GM23338 (cell line): ENCODE data around the gene UGT1A10. TPM values are rescaled to one million over a fixed set of nuclear protein-coding genes. Genes with fewer than 3 reads are reported as not detected.

Experiments
- ATAC-seq: fragments of 200-7000 bp; cut with Tn5 transposase; 3 replicates; pipeline ENCODE4 v1.9.1; 2020
- DNase-seq: peaks from one replicate; pipeline ENCODE4 v3.0.0-alpha.2; 2015; ENCODE audit warnings: low spot score
- H2AFZ ChIP-seq: fragments of 200-600 bp; sonication (generic); 2 replicates; pipeline ENCODE4 v1.8.0; 2016; ENCODE audit warnings: antibody characterized with exemption, mild to moderate bottlenecking, moderate library complexity
- H3F3A ChIP-seq: fragments of 200-600 bp; sonication (generic); replicated peaks from 2 replicates; pipeline ENCODE4 v1.8.0; 2017; ENCODE audit warnings: antibody characterized with exemption, mixed run types, low read depth
- H3K27ac ChIP-seq: fragments of 200-600 bp; sonication (generic); 2 replicates; pipeline ENCODE4 v1.6.1; 2016; ENCODE audit warnings: low read depth
- H3K27me3 ChIP-seq: fragments of 200-600 bp; sonication (generic); 2 replicates; pipeline ENCODE4 v1.8.0; 2016; ENCODE audit warnings: mild to moderate bottlenecking, mixed run types, moderate library complexity; ENCODE audit not compliant: insufficient read depth
- H3K36me3 ChIP-seq: fragments of 200-600 bp; sonication (generic); 2 replicates; pipeline ENCODE4 v1.8.0; 2016; ENCODE audit warnings: mild to moderate bottlenecking; ENCODE audit not compliant: insufficient read depth
- H3K4me1 ChIP-seq: fragments of 200-600 bp; sonication (generic); 2 replicates; pipeline ENCODE4 v1.8.0; 2016; ENCODE audit warnings: mild to moderate bottlenecking, moderate library complexity; ENCODE audit not compliant: insufficient read depth
- H3K4me2 ChIP-seq: fragments of 200-600 bp; sonication (generic); 2 replicates; pipeline ENCODE4 v1.7.1; 2017; ENCODE audit warnings: mixed run types
- H3K4me3 ChIP-seq: fragments of 200-600 bp; sonication (generic); 2 replicates; pipeline ENCODE4 v1.6.1; 2016; ENCODE audit warnings: mixed run types
- H3K79me2 ChIP-seq: fragments of 200-600 bp; sonication (generic); replicated peaks from 2 replicates; pipeline ENCODE4 v1.8.0; 2017; ENCODE audit warnings: mild to moderate bottlenecking; ENCODE audit not compliant: insufficient read depth
- H3K9me2 ChIP-seq: fragments of 200-600 bp; sonication (generic); 2 replicates; pipeline ENCODE4 v1.8.0; 2017; ENCODE audit not compliant: insufficient read depth
- H4K20me1 ChIP-seq: fragments of 200-600 bp; sonication (generic); replicated peaks from 2 replicates; pipeline ENCODE4 v1.8.0; 2017; ENCODE audit warnings: mild to moderate bottlenecking; ENCODE audit not compliant: insufficient read depth
- H3K27ac Mint-ChIP-seq: 2 replicates; pipeline ENCODE4 v1.8.0; 2020; ENCODE audit warnings: inconsistent platforms, mild to moderate bottlenecking, moderate library complexity, mixed read lengths
- H3K27me3 Mint-ChIP-seq: 3 replicates; pipeline ENCODE4 v1.8.0; 2022; ENCODE audit warnings: low read depth, mild to moderate bottlenecking, moderate library complexity, mixed read lengths, inconsistent platforms; ENCODE audit not compliant: insufficient read depth, poor library complexity
- H3K36me3 Mint-ChIP-seq: 3 replicates; pipeline ENCODE4 v1.8.0; 2021; ENCODE audit warnings: low read depth, mild to moderate bottlenecking, inconsistent platforms, moderate library complexity, mixed read lengths
- H3K4me1 Mint-ChIP-seq: 3 replicates; pipeline ENCODE4 v1.8.0; 2020; ENCODE audit warnings: mild to moderate bottlenecking, inconsistent platforms, mixed read lengths
- H3K4me3 Mint-ChIP-seq: 3 replicates; pipeline ENCODE4 v1.8.0; 2021; ENCODE audit warnings: moderate library complexity, mild to moderate bottlenecking, inconsistent platforms, mixed read lengths
- H3K9me3 Mint-ChIP-seq: 3 replicates; pipeline ENCODE4 v1.8.0; 2020; ENCODE audit warnings: moderate library complexity, mild to moderate bottlenecking, inconsistent platforms, mixed read lengths
- CREB1 ChIP-seq: fragments of 250-450 bp; sonication (Bioruptor Pico); IDR thresholded peaks from 2 replicates; pipeline ENCODE4 v1.5.0; 2020; ENCODE audit warnings: low read depth, mild to moderate bottlenecking, moderate library complexity
- ETS1 ChIP-seq: IDR thresholded peaks from 2 replicates; pipeline ENCODE4 v1.6.1; 2016; ENCODE audit warnings: antibody characterized with exemption
- EZH2 ChIP-seq: fragments of 200-600 bp; sonication (generic); IDR thresholded peaks from one replicate; pipeline ENCODE4 v1.8.0; 2017; ENCODE audit warnings: antibody characterized with exemption, mild to moderate bottlenecking, low read depth; ENCODE audit not compliant: unreplicated experiment
- EZH2phosphoT487 ChIP-seq: fragments of 200-600 bp; sonication (generic); IDR thresholded peaks from one replicate; pipeline ENCODE4 v1.8.1; 2018; ENCODE audit warnings: antibody characterized with exemption; ENCODE audit not compliant: unreplicated experiment
- JUNB ChIP-seq: IDR thresholded peaks from one replicate; pipeline ENCODE4 v1.6.1; 2016; ENCODE audit warnings: antibody characterized with exemption; ENCODE audit not compliant: unreplicated experiment
- NANOG ChIP-seq: IDR thresholded peaks from 2 replicates; pipeline ENCODE4 v1.6.1; 2016; ENCODE audit warnings: antibody characterized with exemption, borderline replicate concordance
- POLR2AphosphoS5 ChIP-seq: IDR thresholded peaks from 2 replicates; pipeline ENCODE4 v1.6.1; 2016; ENCODE audit warnings: antibody characterized with exemption, low read depth
- REST ChIP-seq: IDR thresholded peaks from one replicate; pipeline ENCODE4 v1.6.1; 2018; ENCODE audit warnings: antibody characterized with exemption; ENCODE audit not compliant: unreplicated experiment
- STAT1 ChIP-seq: IDR thresholded peaks from one replicate; pipeline ENCODE4 v1.6.1; 2016; ENCODE audit warnings: antibody characterized with exemption; ENCODE audit not compliant: unreplicated experiment
- ZNF114 ChIP-seq: fragments of 250-450 bp; sonication (Bioruptor Pico); IDR thresholded peaks from 2 replicates; pipeline ENCODE4 v1.5.0; 2020; ENCODE audit warnings: mild to moderate bottlenecking, moderate library complexity
- ZNF331 ChIP-seq: fragments of 250-450 bp; sonication (Bioruptor Pico); IDR thresholded peaks from 2 replicates; pipeline ENCODE4 v1.5.0; 2020; ENCODE audit warnings: low read depth, mild to moderate bottlenecking, moderate library complexity
- polyA plus RNA-seq: library from polyadenylated mRNA; unstranded; fragments of >200 nt; fragmentation: Nextera tagmentation; extraction: Ambion mirVana; gene quantifications from 2 replicates; pipeline ENCODE4 v1.2.1, GENCODE V29; 2016
- total RNA-seq: library from RNA; depleted of rRNA; stranded (reverse); fragments of >200 nt; shearing (Covaris generic); gene quantifications from 2 replicates; pipeline ENCODE4 v1.2.3, GENCODE V29; 2014
- TF ChIP-seq, protein P1 (sequence below), 2 experiments: fragments of 200-600 bp in 1 of 2; sonication (generic) in 1 of 2; conservative IDR thresholded peaks; 2 replicates each; pipeline versions ENCODE4 v1.5.1 to v1.6.1; 2016 to 2017; ENCODE audit warnings: antibody characterized with exemption in 2 of 2, low read depth in 2 of 2, mild to moderate bottlenecking in 2 of 2, moderate library complexity in 1 of 2
- TF ChIP-seq, protein P2 (sequence below): fragments of 250-450 bp; sonication (Bioruptor Pico); IDR thresholded peaks from 2 replicates; pipeline ENCODE4 v1.5.0; 2020; ENCODE audit warnings: mild to moderate bottlenecking, moderate library complexity

The UGT1A10 gene
- total and polyA plus RNA-seq, 2 experiments from 2014 or later = not detected

DNA sequence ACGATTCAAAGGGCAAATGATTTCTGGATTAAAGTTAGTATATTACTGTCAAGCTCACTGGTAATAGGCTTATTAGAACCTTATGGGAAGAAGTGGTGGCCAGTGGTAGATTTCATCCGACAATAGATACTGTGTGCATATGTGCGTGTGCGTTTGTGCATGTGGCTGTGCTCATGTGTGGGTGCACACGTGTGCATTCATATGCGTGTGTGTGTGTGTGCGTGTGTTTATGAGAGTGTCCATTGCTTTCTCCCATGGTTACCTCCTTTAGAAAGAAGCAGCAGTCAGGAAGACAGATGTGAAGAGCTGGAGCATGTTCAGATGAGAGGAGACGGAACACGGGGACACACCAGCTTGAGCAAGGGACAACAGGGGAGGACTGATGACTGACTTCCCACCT is 133.0 kb downstream of the UGT1A10 start:
- H3K4me1 ChIP-seq = no peaks in the 10 kb centered on the region
- no peak overlapping the region for H2AFZ ChIP-seq
- no peak overlapping the region for H3K4me3 Mint-ChIP-seq
- H3K27me3 Mint-ChIP-seq = no peaks in the 10 kb centered on the region
- no peaks in the 10 kb centered on the region for H3K36me3 ChIP-seq
- H3K27me3 ChIP-seq = no peaks in the 10 kb centered on the region
- ATAC-seq (no peak), DNase-seq (no peak)
- H3K4me2 ChIP-seq = no peak overlapping the region
- no peak for TF ChIP-seq NANOG
- no peak for TF ChIP-seq POLR2AphosphoS5
- TF ChIP-seq ETS1 = no peak
- no peak for TF ChIP-seq JUNB
- no peak for TF ChIP-seq STAT1
- no peak for TF ChIP-seq EZH2
- no peak for TF ChIP-seq ZNF331 (CRISPR knock-in tag)
- TF ChIP-seq EZH2phosphoT487 = no peak
- no peak for TF ChIP-seq ZNF114 (CRISPR knock-in tag)
- TF ChIP-seq REST = no peak
- TF ChIP-seq, protein P1, sequence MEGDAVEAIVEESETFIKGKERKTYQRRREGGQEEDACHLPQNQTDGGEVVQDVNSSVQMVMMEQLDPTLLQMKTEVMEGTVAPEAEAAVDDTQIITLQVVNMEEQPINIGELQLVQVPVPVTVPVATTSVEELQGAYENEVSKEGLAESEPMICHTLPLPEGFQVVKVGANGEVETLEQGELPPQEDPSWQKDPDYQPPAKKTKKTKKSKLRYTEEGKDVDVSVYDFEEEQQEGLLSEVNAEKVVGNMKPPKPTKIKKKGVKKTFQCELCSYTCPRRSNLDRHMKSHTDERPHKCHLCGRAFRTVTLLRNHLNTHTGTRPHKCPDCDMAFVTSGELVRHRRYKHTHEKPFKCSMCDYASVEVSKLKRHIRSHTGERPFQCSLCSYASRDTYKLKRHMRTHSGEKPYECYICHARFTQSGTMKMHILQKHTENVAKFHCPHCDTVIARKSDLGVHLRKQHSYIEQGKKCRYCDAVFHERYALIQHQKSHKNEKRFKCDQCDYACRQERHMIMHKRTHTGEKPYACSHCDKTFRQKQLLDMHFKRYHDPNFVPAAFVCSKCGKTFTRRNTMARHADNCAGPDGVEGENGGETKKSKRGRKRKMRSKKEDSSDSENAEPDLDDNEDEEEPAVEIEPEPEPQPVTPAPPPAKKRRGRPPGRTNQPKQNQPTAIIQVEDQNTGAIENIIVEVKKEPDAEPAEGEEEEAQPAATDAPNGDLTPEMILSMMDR (conservative IDR thresholded peaks at IDR 0.05; ENCODE audit: low read depth in 2 of 2) = no peak
- TF ChIP-seq CREB1 (CRISPR knock-in tag) = no peak
- TF ChIP-seq, protein P2, sequence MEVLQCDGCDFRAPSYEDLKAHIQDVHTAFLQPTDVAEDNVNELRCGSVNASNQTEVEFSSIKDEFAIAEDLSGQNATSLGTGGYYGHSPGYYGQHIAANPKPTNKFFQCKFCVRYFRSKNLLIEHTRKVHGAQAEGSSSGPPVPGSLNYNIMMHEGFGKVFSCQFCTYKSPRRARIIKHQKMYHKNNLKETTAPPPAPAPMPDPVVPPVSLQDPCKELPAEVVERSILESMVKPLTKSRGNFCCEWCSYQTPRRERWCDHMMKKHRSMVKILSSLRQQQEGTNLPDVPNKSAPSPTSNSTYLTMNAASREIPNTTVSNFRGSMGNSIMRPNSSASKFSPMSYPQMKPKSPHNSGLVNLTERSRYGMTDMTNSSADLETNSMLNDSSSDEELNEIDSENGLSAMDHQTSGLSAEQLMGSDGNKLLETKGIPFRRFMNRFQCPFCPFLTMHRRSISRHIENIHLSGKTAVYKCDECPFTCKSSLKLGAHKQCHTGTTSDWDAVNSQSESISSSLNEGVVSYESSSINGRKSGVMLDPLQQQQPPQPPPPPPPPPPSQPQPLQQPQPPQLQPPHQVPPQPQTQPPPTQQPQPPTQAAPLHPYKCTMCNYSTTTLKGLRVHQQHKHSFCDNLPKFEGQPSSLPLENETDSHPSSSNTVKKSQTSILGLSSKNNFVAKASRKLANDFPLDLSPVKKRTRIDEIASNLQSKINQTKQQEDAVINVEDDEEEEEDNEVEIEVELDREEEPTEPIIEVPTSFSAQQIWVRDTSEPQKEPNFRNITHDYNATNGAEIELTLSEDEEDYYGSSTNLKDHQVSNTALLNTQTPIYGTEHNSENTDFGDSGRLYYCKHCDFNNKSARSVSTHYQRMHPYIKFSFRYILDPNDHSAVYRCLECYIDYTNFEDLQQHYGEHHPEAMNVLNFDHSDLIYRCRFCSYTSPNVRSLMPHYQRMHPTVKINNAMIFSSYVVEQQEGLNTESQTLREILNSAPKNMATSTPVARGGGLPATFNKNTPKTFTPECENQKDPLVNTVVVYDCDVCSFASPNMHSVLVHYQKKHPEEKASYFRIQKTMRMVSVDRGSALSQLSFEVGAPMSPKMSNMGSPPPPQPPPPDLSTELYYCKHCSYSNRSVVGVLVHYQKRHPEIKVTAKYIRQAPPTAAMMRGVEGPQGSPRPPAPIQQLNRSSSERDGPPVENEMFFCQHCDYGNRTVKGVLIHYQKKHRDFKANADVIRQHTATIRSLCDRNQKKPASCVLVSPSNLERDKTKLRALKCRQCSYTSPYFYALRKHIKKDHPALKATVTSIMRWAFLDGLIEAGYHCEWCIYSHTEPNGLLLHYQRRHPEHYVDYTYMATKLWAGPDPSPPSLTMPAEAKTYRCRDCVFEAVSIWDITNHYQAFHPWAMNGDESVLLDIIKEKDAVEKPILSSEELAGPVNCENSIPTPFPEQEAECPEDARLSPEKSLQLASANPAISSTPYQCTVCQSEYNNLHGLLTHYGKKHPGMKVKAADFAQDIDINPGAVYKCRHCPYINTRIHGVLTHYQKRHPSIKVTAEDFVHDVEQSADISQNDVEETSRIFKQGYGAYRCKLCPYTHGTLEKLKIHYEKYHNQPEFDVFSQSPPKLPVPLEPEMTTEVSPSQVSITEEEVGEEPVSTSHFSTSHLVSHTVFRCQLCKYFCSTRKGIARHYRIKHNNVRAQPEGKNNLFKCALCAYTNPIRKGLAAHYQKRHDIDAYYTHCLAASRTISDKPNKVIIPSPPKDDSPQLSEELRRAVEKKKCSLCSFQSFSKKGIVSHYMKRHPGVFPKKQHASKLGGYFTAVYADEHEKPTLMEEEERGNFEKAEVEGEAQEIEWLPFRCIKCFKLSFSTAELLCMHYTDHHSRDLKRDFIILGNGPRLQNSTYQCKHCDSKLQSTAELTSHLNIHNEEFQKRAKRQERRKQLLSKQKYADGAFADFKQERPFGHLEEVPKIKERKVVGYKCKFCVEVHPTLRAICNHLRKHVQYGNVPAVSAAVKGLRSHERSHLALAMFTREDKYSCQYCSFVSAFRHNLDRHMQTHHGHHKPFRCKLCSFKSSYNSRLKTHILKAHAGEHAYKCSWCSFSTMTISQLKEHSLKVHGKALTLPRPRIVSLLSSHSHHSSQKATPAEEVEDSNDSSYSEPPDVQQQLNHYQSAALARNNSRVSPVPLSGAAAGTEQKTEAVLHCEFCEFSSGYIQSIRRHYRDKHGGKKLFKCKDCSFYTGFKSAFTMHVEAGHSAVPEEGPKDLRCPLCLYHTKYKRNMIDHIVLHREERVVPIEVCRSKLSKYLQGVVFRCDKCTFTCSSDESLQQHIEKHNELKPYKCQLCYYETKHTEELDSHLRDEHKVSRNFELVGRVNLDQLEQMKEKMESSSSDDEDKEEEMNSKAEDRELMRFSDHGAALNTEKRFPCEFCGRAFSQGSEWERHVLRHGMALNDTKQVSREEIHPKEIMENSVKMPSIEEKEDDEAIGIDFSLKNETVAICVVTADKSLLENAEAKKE = no peak
- H3K79me2 ChIP-seq = no peaks in the 10 kb centered on the region
- no peaks in the 10 kb centered on the region for H3F3A ChIP-seq
- no peak overlapping the region for H3K27ac ChIP-seq
- no peaks in the 10 kb centered on the region for H4K20me1 ChIP-seq
- no peak overlapping the region for H3K4me3 ChIP-seq
- H3K9me3 Mint-ChIP-seq = peaks cover 3% of the 10 kb centered on the region; the same call in 2 of the 3 replicates
- H3K27ac Mint-ChIP-seq = no peak overlapping the region
- H3K36me3 Mint-ChIP-seq = no peaks in the 10 kb centered on the region; the same call in 2 of the 3 replicates
- no peaks in the 10 kb centered on the region for H3K9me2 ChIP-seq
- peaks cover 9% of the 10 kb centered on the region for H3K4me1 Mint-ChIP-seq
